Neural cell (in vitro differentiated cells): ENCODE data around the gene MIGA2. TPM values are rescaled to one million over a fixed set of nuclear protein-coding genes. Genes with fewer than 3 reads are reported as not detected.

Experiments
- H2AFZ ChIP-seq: fragments of 200-600, 300-800 bp; sonication (generic), shearing (Covaris generic); 2 replicates; pipeline ENCODE4 v1.6.0; 2014; ENCODE audit warnings: low read depth, mild to moderate bottlenecking, antibody characterized with exemption, low read length, moderate library complexity
- H3F3A ChIP-seq: fragments of 200-600 bp; shearing (Covaris generic); 2 replicates; pipeline ENCODE4 v1.6.1; 2016; ENCODE audit warnings: mild to moderate bottlenecking, moderate library complexity, mixed read lengths, antibody characterized with exemption, low read length; ENCODE audit not compliant: insufficient read depth, poor library complexity, severe bottlenecking
- H3K27ac ChIP-seq: fragments of 200-600, 300-800 bp; sonication (generic), shearing (Covaris generic); 2 replicates; pipeline ENCODE4 v1.5.1; 2014; ENCODE audit warnings: mild to moderate bottlenecking, low read length, moderate library complexity
- H3K27me3 ChIP-seq: fragments of 300-800, 200-600 bp; sonication (generic), shearing (Covaris generic); 2 replicates; pipeline ENCODE4 v1.6.0; 2014; ENCODE audit warnings: mild to moderate bottlenecking, low read depth, low read length, moderate library complexity; ENCODE audit not compliant: insufficient read depth
- H3K36me3 ChIP-seq: fragments of 300-800, 200-600 bp; sonication (generic), shearing (Covaris generic); 2 replicates; pipeline ENCODE4 v1.5.1; 2014; ENCODE audit warnings: mild to moderate bottlenecking, antibody characterized with exemption, low read length, moderate library complexity; ENCODE audit not compliant: insufficient read depth
- H3K4me2 ChIP-seq: fragments of 300-800, 200-600 bp; sonication (generic), shearing (Covaris generic); 2 replicates; pipeline ENCODE4 v1.6.0; 2014; ENCODE audit warnings: mild to moderate bottlenecking, low read length
- H3K4me3 ChIP-seq: fragments of 300-800, 200-600 bp; sonication (generic), shearing (Covaris generic); 2 replicates; pipeline ENCODE4 v1.5.1; 2014; ENCODE audit warnings: mild to moderate bottlenecking, low read length, moderate library complexity
- H3K79me2 ChIP-seq: fragments of 200-600 bp; shearing (Covaris generic); replicated peaks from 2 replicates; pipeline ENCODE4 v1.6.0; 2014; ENCODE audit warnings: mild to moderate bottlenecking, low read length, moderate library complexity; ENCODE audit not compliant: insufficient read depth
- H3K9ac ChIP-seq: fragments of 300-800, 200-600 bp; sonication (generic), shearing (Covaris generic); 2 replicates; pipeline ENCODE4 v1.6.1; 2016; ENCODE audit warnings: mild to moderate bottlenecking, low read length, mixed read lengths
- H3K9me2 ChIP-seq: fragments of 200-600 bp; shearing (Covaris generic); 2 replicates; pipeline ENCODE4 v1.6.1; 2016; ENCODE audit warnings: mild to moderate bottlenecking, low read length, mixed read lengths; ENCODE audit not compliant: insufficient read depth
- H3K9me3 ChIP-seq: fragments of 200-600, 300-800 bp; sonication (generic), shearing (Covaris generic); 2 replicates; pipeline ENCODE4 v1.6.1; 2016; ENCODE audit warnings: mild to moderate bottlenecking, mixed run types, low read length, moderate library complexity, mixed read lengths
- H4K20me1 ChIP-seq: fragments of 200-600 bp; shearing (Covaris generic); 2 replicates; pipeline ENCODE4 v1.6.1; 2016; ENCODE audit warnings: mild to moderate bottlenecking, mixed run types; ENCODE audit not compliant: insufficient read depth
- EZH2 ChIP-seq: fragments of 200-600, 300-800 bp; shearing (Covaris generic), sonication (generic); IDR thresholded peaks from 2 replicates; pipeline ENCODE4 v1.6.1; 2014; ENCODE audit warnings: antibody characterized with exemption, low read length, borderline replicate concordance, mild to moderate bottlenecking; ENCODE audit not compliant: insufficient read depth, poor library complexity, severe bottlenecking
- POLR2AphosphoS5 ChIP-seq: IDR thresholded peaks from 2 replicates; pipeline ENCODE4 v1.6.1; 2012
- RAD21 ChIP-seq: fragments of 450-650 bp; conservative IDR thresholded peaks from 2 replicates; pipeline ENCODE4 v1.6.1; 2014; ENCODE audit warnings: antibody characterized with exemption, mild to moderate bottlenecking, moderate library complexity
- polyA plus RNA-seq: library from polyadenylated mRNA; depleted of rRNA; stranded (reverse); fragments of >200 nt; gene quantifications from 2 replicates; pipeline ENCODE4 v1.2.3, GENCODE V29; 2014
- TF ChIP-seq, protein P1 (sequence below): IDR thresholded peaks from 2 replicates; pipeline ENCODE4 v1.6.1; 2012; ENCODE audit warnings: borderline replicate concordance

Gene MIGA2
- polyA plus RNA-seq, 1 donor from 2014 or later: 42.4 TPM

DNA sequence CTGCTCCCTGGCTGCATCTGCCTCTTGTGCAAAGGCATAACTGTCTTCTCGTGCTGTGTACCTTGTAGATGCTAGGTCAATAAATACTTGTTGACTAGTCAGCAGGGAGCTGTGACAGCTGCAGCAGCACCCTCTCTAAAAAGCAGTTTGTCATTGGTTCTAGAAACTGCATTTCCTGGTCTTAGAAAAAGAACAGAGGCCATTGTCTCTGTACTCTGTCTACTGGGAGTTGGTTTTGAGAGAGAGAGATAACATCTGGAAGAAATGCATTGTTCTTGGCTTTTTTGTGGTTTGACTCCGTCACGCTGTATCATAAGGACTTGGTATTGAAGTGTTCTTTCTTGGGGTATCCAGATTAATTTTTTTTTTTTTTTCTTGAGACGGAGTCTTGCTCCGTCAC lies 40.6 kb upstream of the MIGA2 start (continued):
- TF ChIP-seq, protein P1, sequence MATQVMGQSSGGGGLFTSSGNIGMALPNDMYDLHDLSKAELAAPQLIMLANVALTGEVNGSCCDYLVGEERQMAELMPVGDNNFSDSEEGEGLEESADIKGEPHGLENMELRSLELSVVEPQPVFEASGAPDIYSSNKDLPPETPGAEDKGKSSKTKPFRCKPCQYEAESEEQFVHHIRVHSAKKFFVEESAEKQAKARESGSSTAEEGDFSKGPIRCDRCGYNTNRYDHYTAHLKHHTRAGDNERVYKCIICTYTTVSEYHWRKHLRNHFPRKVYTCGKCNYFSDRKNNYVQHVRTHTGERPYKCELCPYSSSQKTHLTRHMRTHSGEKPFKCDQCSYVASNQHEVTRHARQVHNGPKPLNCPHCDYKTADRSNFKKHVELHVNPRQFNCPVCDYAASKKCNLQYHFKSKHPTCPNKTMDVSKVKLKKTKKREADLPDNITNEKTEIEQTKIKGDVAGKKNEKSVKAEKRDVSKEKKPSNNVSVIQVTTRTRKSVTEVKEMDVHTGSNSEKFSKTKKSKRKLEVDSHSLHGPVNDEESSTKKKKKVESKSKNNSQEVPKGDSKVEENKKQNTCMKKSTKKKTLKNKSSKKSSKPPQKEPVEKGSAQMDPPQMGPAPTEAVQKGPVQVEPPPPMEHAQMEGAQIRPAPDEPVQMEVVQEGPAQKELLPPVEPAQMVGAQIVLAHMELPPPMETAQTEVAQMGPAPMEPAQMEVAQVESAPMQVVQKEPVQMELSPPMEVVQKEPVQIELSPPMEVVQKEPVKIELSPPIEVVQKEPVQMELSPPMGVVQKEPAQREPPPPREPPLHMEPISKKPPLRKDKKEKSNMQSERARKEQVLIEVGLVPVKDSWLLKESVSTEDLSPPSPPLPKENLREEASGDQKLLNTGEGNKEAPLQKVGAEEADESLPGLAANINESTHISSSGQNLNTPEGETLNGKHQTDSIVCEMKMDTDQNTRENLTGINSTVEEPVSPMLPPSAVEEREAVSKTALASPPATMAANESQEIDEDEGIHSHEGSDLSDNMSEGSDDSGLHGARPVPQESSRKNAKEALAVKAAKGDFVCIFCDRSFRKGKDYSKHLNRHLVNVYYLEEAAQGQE: no peak
- no peak for TF ChIP-seq RAD21

DNA sequence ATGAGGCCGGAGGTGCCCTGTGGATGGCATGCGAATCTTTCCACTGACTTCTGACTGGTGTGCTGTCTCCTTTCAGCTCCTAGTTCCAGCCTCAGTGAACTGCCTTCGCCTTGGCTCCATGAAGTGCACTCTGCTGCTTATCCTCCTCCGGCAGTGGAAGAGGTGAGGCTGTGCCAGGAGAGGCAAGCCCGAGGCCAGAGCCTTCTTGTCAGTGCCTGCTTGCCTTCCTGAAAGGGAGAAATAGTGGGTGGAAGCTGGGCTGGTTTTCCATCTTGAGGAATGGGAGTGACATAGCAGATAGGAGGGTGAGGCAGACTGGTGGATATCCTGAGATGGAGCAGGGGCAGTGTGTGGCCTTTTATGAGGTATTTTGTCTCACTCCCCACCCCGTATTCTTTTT lies 38.0 kb upstream of the MIGA2 start:
- TF ChIP-seq EZH2: no peak
- Histone ChIP-seq H3K4me2 (no peak overlapping the region), H3K9ac (no peak overlapping the region), H3K79me2 (no peaks in the 10 kb centered on the region), H3K36me3 (peaks cover 7% of the 10 kb centered on the region), H4K20me1 (no peaks in the 10 kb centered on the region), H3K27me3 (no peaks in the 10 kb centered on the region), H3K9me3 (no peaks in the 10 kb centered on the region), H3K4me3 (no peak overlapping the region), H2AFZ (no peak overlapping the region), H3K27ac (no peak overlapping the region), H3F3A (no peaks in the 10 kb centered on the region), H3K9me2 (no peaks in the 10 kb centered on the region)

DNA sequence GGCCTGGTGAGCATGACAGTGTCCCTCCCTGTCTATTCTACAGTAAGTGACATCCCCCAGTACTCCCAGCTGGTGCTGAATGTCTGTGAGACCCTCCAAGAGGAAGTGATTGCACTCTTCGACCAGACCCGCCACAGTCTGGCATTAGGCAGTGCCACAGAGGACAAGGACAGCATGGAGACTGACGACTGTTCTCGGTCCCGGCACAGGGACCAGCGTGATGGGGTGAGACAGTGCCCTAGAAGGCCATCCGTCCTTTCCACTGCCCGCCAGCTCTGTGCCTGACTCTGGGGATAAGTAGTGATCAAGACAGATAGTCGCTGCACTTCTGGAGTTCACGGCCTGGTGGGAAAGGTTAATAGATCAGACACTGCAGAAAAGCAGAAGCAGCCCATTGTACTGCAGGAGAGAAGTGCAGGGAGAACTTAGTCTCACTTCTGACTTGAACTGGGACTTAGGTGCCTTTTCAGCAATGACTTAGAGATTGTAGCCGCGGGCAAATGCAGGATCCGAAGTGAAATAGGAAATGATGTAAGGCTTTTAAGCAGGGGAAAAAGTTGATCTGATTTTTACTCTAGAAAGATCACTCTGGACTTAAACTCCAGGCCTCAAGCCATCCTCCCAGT lies 36.7 kb upstream of the MIGA2 start:
- Histone ChIP-seq H3K27ac (no peak overlapping the region), H3K9ac (no peak overlapping the region), H3K9me3 (no peaks in the 10 kb centered on the region), H3F3A (no peaks in the 10 kb centered on the region), H3K27me3 (no peaks in the 10 kb centered on the region), H4K20me1 (no peaks in the 10 kb centered on the region), H3K36me3 (peaks cover 7% of the 10 kb centered on the region), H3K79me2 (no peaks in the 10 kb centered on the region), H3K4me3 (no peak overlapping the region), H3K9me2 (no peaks in the 10 kb centered on the region), H2AFZ (no peak overlapping the region), H3K4me2 (no peak overlapping the region)
- TF ChIP-seq, protein P1: no peak
- TF ChIP-seq POLR2AphosphoS5 (peak; percentile 5), EZH2 (no peak)
